GM19328 (cell line): ENCODE data around the gene NMNAT2.

ENCODE experiments used
- ATAC-seq: cut with Tn5 transposase; IDR thresholded peaks from one replicate; pipeline ENCODE4 v1.9.1; 2021; ENCODE audit warnings: mild to moderate bottlenecking, moderate library complexity; ENCODE audit not compliant: unreplicated experiment

Gene NMNAT2

GRCh38 chr1:183240526-183240825, 177.7 kb downstream of the NMNAT2 start:
- ATAC-seq, result no peak

GRCh38 chr1:183239793-183240525, 178.2 kb downstream of the NMNAT2 start:
- ATAC-seq, result no peak

- ATAC-seq, result no peak
Observed at GRCh38 chr1:183239220-183239742, 178.9 kb downstream of the NMNAT2 start.

GRCh38 chr1:183238071-183238470, 180.1 kb downstream of the NMNAT2 start:
- ATAC-seq, result no peak

GRCh38 chr1:183237046-183237445, 181.1 kb downstream of the NMNAT2 start:
- ATAC-seq, result no peak

- no peak for ATAC-seq
Observed at GRCh38 chr1:183236158-183236725, 181.9 kb downstream of the NMNAT2 start.

GRCh38 chr1:183235503-183235902, 182.7 kb downstream of the NMNAT2 start:
- no peak for ATAC-seq

- no peak for ATAC-seq
Observed at GRCh38 chr1:183234660-183235476, 183.3 kb downstream of the NMNAT2 start.

- no peak for ATAC-seq
Observed at GRCh38 chr1:183233113-183233512, 185.1 kb downstream of the NMNAT2 start.

GRCh38 chr1:183231545-183231944, 186.6 kb downstream of the NMNAT2 start:
- no peak for ATAC-seq

- no peak for ATAC-seq
Observed at GRCh38 chr1:183230413-183230812, 187.8 kb downstream of the NMNAT2 start.

- ATAC-seq, result no peak
Observed at GRCh38 chr1:183228347-183229220, 189.6 kb downstream of the NMNAT2 start.

GRCh38 chr1:183227422-183228346, 190.5 kb downstream of the NMNAT2 start:
- ATAC-seq, result no peak

- no peak for ATAC-seq
Observed at GRCh38 chr1:183226963-183227362, 191.2 kb downstream of the NMNAT2 start.

GRCh38 chr1:183226361-183226760, 191.8 kb downstream of the NMNAT2 start:
- ATAC-seq, result no peak

GRCh38 chr1:183223467-183223866, 194.7 kb downstream of the NMNAT2 start:
- no peak for ATAC-seq

GRCh38 chr1:183222909-183223308, 195.3 kb downstream of the NMNAT2 start:
- ATAC-seq, result no peak

GRCh38 chr1:183219616-183220009, 198.6 kb downstream of the NMNAT2 start:
- ATAC-seq, result no peak

- ATAC-seq, result no peak
Observed at GRCh38 chr1:183218971-183219615, 199.1 kb downstream of the NMNAT2 start.
